ENCODE results near the gene RNF144A. TPM values are rescaled to one million over a fixed set of nuclear protein-coding genes. Genes with fewer than 3 reads are reported as not detected.

Gene RNF144A
- total RNA-seq, 1 experiment from 2014 or later = 13.6 TPM

GRCh38 chr2:7071916-7072556, 154.8 kb downstream of the RNF144A start:
- ATAC-seq (no peak), DNase-seq (ENCODE audit: low spot score) (no peak)
- Mint-ChIP-seq H3K4me1 (no peaks in the 10 kb centered on the region), H3K9me3 (peaks cover 18% of the 10 kb centered on the region), H3K36me3 (no peaks in the 10 kb centered on the region; the same call in 1 of the 2 replicates), H3K4me3 (no peak overlapping the region), H3K27me3 (ENCODE audit: low read depth) (no peaks in the 10 kb centered on the region; the same call in 1 of the 2 replicates), H3K27ac (no peak overlapping the region)
- POLR2A ChIA-PET = no interaction called here
- TF ChIP-seq, protein P1, sequence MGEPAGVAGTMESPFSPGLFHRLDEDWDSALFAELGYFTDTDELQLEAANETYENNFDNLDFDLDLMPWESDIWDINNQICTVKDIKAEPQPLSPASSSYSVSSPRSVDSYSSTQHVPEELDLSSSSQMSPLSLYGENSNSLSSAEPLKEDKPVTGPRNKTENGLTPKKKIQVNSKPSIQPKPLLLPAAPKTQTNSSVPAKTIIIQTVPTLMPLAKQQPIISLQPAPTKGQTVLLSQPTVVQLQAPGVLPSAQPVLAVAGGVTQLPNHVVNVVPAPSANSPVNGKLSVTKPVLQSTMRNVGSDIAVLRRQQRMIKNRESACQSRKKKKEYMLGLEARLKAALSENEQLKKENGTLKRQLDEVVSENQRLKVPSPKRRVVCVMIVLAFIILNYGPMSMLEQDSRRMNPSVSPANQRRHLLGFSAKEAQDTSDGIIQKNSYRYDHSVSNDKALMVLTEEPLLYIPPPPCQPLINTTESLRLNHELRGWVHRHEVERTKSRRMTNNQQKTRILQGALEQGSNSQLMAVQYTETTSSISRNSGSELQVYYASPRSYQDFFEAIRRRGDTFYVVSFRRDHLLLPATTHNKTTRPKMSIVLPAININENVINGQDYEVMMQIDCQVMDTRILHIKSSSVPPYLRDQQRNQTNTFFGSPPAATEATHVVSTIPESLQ (CRISPR knock-in tag; IDR thresholded peaks at IDR 0.05) = no peak
- TF ChIP-seq AFF4 (CRISPR knock-in tag; IDR thresholded peaks at IDR 0.05; ENCODE audit: borderline replicate concordance) (no peak), GRHL2 (CRISPR knock-in tag; IDR thresholded peaks at IDR 0.05; ENCODE audit: insufficient replicate concordance, severe bottlenecking) (no peak), NFATC4 (CRISPR knock-in tag; IDR thresholded peaks at IDR 0.05) (no peak), NR3C1 (CRISPR knock-in tag; conservative IDR thresholded peaks at IDR 0.05; ENCODE audit: low read depth) (no peak)
- TF ChIP-seq, protein P2, sequence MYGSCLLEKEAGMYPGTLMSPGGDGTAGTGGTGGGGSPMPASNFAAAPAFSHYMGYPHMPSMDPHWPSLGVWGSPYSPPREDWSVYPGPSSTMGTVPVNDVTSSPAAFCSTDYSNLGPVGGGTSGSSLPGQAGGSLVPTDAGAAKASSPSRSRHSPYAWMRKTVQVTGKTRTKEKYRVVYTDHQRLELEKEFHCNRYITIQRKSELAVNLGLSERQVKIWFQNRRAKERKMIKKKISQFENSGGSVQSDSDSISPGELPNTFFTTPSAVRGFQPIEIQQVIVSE (CRISPR knock-in tag; IDR thresholded peaks at IDR 0.05; ENCODE audit: borderline replicate concordance) = no peak
- TF ChIP-seq, protein P3, sequence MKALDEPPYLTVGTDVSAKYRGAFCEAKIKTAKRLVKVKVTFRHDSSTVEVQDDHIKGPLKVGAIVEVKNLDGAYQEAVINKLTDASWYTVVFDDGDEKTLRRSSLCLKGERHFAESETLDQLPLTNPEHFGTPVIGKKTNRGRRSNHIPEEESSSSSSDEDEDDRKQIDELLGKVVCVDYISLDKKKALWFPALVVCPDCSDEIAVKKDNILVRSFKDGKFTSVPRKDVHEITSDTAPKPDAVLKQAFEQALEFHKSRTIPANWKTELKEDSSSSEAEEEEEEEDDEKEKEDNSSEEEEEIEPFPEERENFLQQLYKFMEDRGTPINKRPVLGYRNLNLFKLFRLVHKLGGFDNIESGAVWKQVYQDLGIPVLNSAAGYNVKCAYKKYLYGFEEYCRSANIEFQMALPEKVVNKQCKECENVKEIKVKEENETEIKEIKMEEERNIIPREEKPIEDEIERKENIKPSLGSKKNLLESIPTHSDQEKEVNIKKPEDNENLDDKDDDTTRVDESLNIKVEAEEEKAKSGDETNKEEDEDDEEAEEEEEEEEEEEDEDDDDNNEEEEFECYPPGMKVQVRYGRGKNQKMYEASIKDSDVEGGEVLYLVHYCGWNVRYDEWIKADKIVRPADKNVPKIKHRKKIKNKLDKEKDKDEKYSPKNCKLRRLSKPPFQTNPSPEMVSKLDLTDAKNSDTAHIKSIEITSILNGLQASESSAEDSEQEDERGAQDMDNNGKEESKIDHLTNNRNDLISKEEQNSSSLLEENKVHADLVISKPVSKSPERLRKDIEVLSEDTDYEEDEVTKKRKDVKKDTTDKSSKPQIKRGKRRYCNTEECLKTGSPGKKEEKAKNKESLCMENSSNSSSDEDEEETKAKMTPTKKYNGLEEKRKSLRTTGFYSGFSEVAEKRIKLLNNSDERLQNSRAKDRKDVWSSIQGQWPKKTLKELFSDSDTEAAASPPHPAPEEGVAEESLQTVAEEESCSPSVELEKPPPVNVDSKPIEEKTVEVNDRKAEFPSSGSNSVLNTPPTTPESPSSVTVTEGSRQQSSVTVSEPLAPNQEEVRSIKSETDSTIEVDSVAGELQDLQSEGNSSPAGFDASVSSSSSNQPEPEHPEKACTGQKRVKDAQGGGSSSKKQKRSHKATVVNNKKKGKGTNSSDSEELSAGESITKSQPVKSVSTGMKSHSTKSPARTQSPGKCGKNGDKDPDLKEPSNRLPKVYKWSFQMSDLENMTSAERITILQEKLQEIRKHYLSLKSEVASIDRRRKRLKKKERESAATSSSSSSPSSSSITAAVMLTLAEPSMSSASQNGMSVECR (CRISPR knock-in tag; IDR thresholded peaks at IDR 0.05; ENCODE audit: borderline replicate concordance) = no peak
- CTCF ChIA-PET = no interaction called here

GRCh38 chr2:7073901-7074300, 156.7 kb downstream of the RNF144A start:
- ChIA-PET POLR2A (no interaction called here), CTCF (no interaction called here)
- Mint-ChIP-seq H3K4me1 (no peaks in the 10 kb centered on the region), H3K27me3 (ENCODE audit: low read depth) (no peaks in the 10 kb centered on the region; the same call in 1 of the 2 replicates), H3K9me3 (peaks cover 18% of the 10 kb centered on the region), H3K36me3 (no peaks in the 10 kb centered on the region; the same call in 1 of the 2 replicates), H3K4me3 (no peak overlapping the region), H3K27ac (no peak overlapping the region)
- ATAC-seq = no peak
- DNase-seq (ENCODE audit: low spot score) = no peak
- TF ChIP-seq, protein P4, sequence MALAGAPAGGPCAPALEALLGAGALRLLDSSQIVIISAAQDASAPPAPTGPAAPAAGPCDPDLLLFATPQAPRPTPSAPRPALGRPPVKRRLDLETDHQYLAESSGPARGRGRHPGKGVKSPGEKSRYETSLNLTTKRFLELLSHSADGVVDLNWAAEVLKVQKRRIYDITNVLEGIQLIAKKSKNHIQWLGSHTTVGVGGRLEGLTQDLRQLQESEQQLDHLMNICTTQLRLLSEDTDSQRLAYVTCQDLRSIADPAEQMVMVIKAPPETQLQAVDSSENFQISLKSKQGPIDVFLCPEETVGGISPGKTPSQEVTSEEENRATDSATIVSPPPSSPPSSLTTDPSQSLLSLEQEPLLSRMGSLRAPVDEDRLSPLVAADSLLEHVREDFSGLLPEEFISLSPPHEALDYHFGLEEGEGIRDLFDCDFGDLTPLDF (CRISPR knock-in tag; IDR thresholded peaks at IDR 0.05) = no peak
- TF ChIP-seq ATF3 (CRISPR knock-in tag; conservative IDR thresholded peaks at IDR 0.05) (no peak), ZNF425 (CRISPR knock-in tag; conservative IDR thresholded peaks at IDR 0.05) (no peak), ZBTB21 (CRISPR knock-in tag; IDR thresholded peaks at IDR 0.05; ENCODE audit: borderline replicate concordance) (no peak), HMGA2 (CRISPR knock-in tag; IDR thresholded peaks at IDR 0.05) (no peak), RORB (CRISPR knock-in tag; IDR thresholded peaks at IDR 0.05) (no peak), SP1 (CRISPR knock-in tag; conservative IDR thresholded peaks at IDR 0.05) (no peak)
- TF ChIP-seq, protein P5, sequence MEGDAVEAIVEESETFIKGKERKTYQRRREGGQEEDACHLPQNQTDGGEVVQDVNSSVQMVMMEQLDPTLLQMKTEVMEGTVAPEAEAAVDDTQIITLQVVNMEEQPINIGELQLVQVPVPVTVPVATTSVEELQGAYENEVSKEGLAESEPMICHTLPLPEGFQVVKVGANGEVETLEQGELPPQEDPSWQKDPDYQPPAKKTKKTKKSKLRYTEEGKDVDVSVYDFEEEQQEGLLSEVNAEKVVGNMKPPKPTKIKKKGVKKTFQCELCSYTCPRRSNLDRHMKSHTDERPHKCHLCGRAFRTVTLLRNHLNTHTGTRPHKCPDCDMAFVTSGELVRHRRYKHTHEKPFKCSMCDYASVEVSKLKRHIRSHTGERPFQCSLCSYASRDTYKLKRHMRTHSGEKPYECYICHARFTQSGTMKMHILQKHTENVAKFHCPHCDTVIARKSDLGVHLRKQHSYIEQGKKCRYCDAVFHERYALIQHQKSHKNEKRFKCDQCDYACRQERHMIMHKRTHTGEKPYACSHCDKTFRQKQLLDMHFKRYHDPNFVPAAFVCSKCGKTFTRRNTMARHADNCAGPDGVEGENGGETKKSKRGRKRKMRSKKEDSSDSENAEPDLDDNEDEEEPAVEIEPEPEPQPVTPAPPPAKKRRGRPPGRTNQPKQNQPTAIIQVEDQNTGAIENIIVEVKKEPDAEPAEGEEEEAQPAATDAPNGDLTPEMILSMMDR (IDR thresholded peaks at IDR 0.05) = no peak
- TF ChIP-seq, protein P6, sequence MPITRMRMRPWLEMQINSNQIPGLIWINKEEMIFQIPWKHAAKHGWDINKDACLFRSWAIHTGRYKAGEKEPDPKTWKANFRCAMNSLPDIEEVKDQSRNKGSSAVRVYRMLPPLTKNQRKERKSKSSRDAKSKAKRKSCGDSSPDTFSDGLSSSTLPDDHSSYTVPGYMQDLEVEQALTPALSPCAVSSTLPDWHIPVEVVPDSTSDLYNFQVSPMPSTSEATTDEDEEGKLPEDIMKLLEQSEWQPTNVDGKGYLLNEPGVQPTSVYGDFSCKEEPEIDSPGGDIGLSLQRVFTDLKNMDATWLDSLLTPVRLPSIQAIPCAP (CRISPR knock-in tag; IDR thresholded peaks at IDR 0.05) = no peak
